A204.1 (cell line): ENCODE data around the gene PCGF3.
"Not testable (repeated sequence)": the region's sequence is repeated elsewhere in the genome, so short reads cannot be mapped to it uniquely, and the experiment has no call there.

Source experiments
- FAIRE-seq: peaks from 2 replicates; lab custom pipeline; 2012; peaks lifted over from hg19 to GRCh38; lab: Jason Lieb, UNC

The PCGF3 gene

GRCh38 chr4:764405-765169 lies 59.0 kb downstream of the PCGF3 start:
- FAIRE-seq, result no peak

GRCh38 chr4:766152-766515 lies 60.5 kb downstream of the PCGF3 start:
- no peak for FAIRE-seq

DNA sequence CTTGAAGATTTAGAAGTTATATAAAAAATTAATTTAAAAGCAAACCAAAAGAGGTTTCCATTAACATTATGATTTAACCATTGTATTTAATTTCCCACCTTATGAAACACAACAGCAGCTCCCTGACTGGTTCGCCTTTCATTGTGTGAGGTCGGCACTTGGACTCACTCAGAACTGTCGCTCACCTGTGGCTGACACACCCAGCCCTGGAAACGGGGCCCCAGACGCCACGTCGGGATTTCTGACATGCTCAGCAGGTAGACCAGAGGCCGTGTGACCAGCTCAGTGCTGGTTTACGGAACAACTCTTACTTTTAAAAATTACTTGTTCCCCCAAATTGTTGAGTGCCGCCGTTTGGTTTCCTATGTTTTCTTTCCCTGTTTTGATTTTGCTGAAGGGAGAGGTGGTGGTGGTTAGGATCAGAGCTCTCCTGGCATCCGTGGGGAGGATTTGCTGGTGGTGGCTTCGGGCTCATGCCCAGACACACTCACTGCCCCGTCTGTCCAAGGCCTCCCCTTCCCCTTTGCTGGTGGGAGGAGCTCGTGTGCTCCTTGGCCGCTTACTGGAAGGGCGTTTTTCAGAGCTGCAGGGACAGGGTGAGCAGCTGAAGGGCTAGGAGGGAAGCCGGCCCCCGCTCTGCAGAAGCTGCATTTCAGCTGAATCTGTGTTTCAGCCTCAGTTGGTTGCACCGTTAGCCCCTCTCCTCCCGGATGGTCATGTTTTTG lies 61.1 kb downstream of the PCGF3 start:
- no peak for FAIRE-seq

DNA sequence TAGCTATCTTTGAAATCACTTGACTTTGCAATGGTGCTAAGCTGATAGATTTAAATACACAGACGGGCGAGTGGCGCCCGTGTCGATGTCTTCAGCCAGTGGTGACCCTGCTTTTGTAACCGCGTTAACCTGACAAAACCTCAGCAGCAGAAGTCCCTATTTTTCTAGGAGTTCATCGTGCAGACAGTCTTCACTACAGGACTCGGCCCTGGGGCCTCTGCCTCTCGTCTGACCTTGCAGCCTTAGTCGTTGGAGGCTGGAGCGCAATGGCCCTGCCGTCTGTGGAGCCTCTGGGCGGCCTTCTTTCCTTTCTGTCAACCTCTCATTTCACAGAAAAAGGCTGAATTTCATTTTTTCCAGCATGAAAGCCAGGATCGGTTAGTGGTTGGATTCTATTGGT lies 62.4 kb downstream of the PCGF3 start:
- no peak for FAIRE-seq

DNA sequence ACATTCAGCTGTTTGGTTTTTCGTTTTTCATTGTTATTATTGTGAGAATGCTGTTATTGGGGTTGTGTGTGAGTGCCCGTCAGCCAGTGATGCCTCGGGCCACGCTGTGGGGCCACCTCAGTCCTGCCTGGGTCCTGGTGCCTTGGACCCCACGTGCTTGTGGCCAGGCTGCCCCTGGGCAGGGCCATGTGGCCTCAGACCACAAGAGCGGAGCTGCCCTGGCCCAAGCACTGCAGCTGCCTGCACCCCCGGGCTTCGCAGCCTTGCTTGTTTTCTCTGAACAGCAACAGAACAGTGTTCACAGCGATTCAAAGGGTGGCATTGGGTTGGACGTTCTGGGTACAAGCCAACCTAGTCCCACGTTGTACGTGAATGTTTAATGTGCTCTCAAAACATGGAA lies 63.4 kb downstream of the PCGF3 start:
- FAIRE-seq, result no peak

DNA sequence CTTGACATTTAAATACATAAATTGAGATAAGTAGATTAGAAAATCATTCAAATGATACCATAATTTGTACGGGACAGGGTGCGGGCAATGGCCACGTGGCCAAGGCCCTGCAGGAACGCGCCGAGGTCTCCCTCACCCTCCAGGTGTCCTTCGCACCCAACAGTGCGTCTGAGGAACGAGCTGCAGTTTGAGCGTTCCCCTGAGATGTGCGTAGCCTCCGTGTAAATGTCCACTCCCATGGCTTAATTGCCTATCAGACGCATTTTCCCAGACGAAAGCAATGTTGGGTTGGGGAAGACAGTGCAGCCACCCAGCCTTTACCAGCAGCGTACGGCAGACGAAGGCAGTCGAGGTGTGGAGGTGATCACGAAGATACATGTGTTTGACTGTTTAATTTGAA lies 63.9 kb downstream of the PCGF3 start:
- FAIRE-seq, result no peak

GRCh38 chr4:770022-770421 lies 64.4 kb downstream of the PCGF3 start:
- FAIRE-seq, result no peak

DNA sequence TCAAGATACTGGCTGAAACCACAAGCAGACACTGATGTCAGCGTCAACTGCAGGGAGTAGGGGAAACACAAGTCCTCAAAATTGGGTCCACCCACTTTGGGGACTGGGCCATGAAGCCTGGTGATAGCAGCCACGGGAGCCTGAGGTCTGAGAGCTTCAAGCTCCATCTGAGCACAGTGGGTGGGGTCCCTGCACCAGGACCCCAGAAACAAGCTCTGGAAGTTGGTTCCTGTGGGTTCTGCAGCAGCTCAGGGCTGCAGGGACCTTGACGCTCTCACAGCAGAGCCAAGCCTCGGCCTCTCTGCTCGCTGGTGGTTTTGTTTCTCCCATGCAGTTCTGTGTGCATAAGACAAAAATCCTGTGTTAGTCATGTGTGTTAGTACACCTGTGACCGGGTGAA lies 65.8 kb downstream of the PCGF3 start:
- FAIRE-seq, result no peak

DNA sequence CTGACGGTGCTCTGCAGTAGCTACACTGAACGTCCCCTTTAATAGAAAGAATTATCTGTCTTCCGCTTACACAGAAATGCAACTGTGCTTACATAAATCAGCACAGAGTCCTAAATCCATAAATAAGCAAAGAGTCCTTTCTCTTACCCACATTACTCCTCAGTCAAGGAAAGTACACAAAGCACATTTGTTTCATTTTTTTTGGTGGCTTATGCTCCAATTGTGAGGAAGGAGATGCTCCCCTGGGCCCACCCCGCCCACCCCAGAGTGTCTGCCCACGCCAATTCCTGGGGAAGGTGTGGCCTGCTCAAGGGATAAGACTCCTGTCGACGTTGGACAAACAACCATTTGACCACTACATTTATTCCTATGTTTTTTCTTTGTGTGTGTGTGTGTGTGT lies 66.5 kb downstream of the PCGF3 start:
- no peak for FAIRE-seq

- no peak for FAIRE-seq
These were observed 67.1 kb downstream of the PCGF3 start for GRCh38 chr4:772776-773175.

DNA sequence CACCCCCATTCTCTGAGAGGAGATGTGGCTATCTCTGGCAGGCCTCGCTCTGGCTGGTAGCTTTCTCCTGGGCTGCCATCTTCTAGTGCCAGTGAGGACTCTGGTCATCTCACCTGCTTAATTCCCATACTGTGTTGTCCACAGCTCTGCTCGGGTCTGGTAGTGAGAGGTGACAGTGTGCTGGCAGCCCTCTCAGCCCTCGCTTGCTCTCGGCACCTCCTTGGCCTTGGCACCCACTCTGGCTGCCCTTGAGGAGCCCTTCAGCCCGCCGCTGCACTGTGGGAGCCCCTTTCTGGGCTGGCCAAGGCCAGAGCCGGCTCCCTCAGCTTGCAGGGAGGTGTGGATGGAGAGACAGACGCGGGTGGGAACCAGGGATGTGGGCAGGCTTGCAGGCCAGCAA lies 67.6 kb downstream of the PCGF3 start:
- FAIRE-seq, result no peak

- FAIRE-seq, result not testable (repeated sequence)
These were observed 68.9 kb downstream of the PCGF3 start for GRCh38 chr4:774419-775092.

DNA sequence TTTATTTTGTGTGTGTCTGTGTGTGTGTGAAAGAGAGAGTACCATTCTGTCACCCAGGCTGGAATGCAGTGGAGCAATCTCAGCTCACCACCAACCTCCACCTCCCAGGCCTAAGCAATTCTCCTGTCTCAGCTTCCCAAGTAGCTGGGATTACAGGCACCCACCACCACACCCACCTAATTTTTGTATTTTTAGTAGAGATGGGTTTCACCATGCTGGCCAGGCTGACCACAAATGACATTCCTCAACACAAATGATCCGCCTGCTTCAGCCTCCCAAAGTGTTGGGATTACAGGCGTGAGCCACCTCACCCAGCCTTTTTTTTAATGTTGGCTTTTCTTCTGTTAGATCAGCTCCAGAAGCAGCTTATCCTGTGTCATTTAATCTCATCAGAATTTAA lies 69.9 kb downstream of the PCGF3 start:
- not testable (repeated sequence) for FAIRE-seq

- FAIRE-seq, result no peak
These were observed 71.3 kb downstream of the PCGF3 start for GRCh38 chr4:776743-777441.

- FAIRE-seq, result no peak
These were observed 72.1 kb downstream of the PCGF3 start for GRCh38 chr4:777520-778262.

- FAIRE-seq, result no peak
These were observed 73.9 kb downstream of the PCGF3 start for GRCh38 chr4:779555-779954.

GRCh38 chr4:780255-780654 lies 74.6 kb downstream of the PCGF3 start:
- FAIRE-seq, result not testable (repeated sequence)

DNA sequence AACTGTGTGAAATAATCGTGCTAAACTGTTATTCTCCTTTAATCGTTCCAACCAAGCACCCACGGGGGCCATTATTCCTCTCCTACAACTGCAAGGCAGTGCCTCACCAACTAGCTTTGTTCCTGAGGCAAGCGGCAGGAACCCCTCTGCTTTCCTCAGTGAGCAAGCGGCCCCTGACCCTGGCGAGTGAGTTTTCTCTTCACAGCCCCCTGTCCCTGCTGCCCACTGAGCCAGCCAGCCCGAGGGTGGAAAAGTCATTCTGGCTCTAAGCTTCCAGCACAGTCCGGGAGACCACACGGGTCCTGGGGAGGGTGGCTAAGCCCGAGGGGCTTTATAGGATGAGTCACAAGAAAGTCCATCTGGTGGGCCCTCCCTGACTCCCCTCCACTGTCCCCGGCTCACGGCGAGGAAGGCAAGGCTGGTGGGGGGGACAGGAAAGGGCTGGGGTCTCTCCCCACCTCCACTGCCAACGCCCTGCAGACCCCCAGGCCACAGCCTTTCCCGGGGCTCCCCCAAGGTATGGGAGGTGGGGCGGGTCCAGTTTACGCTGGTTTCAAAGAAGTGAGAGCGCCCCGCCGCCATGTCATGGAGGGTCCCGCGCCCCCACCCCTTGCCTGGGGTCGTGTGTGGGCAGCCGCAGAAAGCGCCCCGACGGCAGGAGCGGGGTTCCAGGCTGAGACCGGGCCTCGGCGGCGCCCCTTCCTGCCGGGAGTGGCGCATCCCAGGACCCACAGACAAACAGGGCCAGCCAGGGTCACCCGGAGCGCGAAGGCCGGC lies 75.3 kb downstream of the PCGF3 start:
- FAIRE-seq, result no peak

GRCh38 chr4:781493-782216 lies 76.0 kb downstream of the PCGF3 start:
- FAIRE-seq, result peak; percentile 98
